Measurements from ENCODE around the gene CC2D1A. TPM values are rescaled to one million over a fixed set of nuclear protein-coding genes. Genes with fewer than 3 reads are reported as not detected.

The CC2D1A gene
- total RNA-seq, 1 donor from 2014 or later = 22.6 TPM

- no peaks in the 10 kb centered on the region for H4K20me1 ChIP-seq (ENCODE audit: insufficient read depth, low read length)
- no peaks in the 10 kb centered on the region for H3K9me3 ChIP-seq (ENCODE audit: insufficient read depth, low read depth, low read length)
- H3K36me3 ChIP-seq (ENCODE audit: insufficient read depth, low read length) = no peaks in the 10 kb centered on the region
- H3K27me3 ChIP-seq (ENCODE audit: insufficient read depth, low read length) = peaks cover 2% of the 10 kb centered on the region
- no peak overlapping the region for H3K4me3 ChIP-seq (ENCODE audit: insufficient read depth, low read depth, low read length)
- no peak overlapping the region for H3K27ac Mint-ChIP-seq (ENCODE audit: unreplicated experiment)
- no peaks in the 10 kb centered on the region for H3K9me3 Mint-ChIP-seq (ENCODE audit: unreplicated experiment)
- H3K27me3 Mint-ChIP-seq (ENCODE audit: low read depth, unreplicated experiment) = peaks cover 5% of the 10 kb centered on the region
- H3K36me3 Mint-ChIP-seq (ENCODE audit: low read depth, unreplicated experiment) = no peaks in the 10 kb centered on the region
- DNase-seq (ENCODE audit: low read depth) (no peak), FAIRE-seq (no peak)
- peaks cover 16% of the 10 kb centered on the region for H3K4me1 Mint-ChIP-seq (ENCODE audit: low read depth, unreplicated experiment)
- H3K9ac ChIP-seq (ENCODE audit: low read length) = no peak overlapping the region
- H2AFZ ChIP-seq (ENCODE audit: low read depth, low read length) = no peak overlapping the region
- H3K27ac ChIP-seq (ENCODE audit: low read depth, low read length) = no peak overlapping the region
- no peak overlapping the region for H3K4me3 Mint-ChIP-seq (ENCODE audit: unreplicated experiment)
- peaks cover 24% of the 10 kb centered on the region for H3K4me1 ChIP-seq (ENCODE audit: insufficient read depth, low read length)
- no peak overlapping the region for H3K4me2 ChIP-seq (ENCODE audit: low read length)
- no peak for TF ChIP-seq EZH2 (IDR thresholded peaks at IDR 0.05; ENCODE audit: insufficient read depth, low read length)
- no peaks in the 10 kb centered on the region for H3K79me2 ChIP-seq (ENCODE audit: insufficient read depth, low read length)
Measured at GRCh38 chr19:13882836-13883235, 23.2 kb upstream of the CC2D1A start.

- no peaks in the 10 kb centered on the region for H3K9me3 Mint-ChIP-seq (ENCODE audit: unreplicated experiment)
- Histone ChIP-seq H4K20me1 (ENCODE audit: insufficient read depth, low read length) (no peaks in the 10 kb centered on the region), H3K27me3 (ENCODE audit: insufficient read depth, low read length) (peaks cover 2% of the 10 kb centered on the region), H3K79me2 (ENCODE audit: insufficient read depth, low read length) (no peaks in the 10 kb centered on the region), H3K27ac (ENCODE audit: low read depth, low read length) (no peak overlapping the region), H3K4me2 (ENCODE audit: low read length) (no peak overlapping the region), H3K4me3 (ENCODE audit: insufficient read depth, low read depth, low read length) (no peak overlapping the region), H3K9me3 (ENCODE audit: insufficient read depth, low read depth, low read length) (no peaks in the 10 kb centered on the region), H3K9ac (ENCODE audit: low read length) (no peak overlapping the region), H2AFZ (ENCODE audit: low read depth, low read length) (no peak overlapping the region), H3K4me1 (ENCODE audit: insufficient read depth, low read length) (peaks cover 24% of the 10 kb centered on the region), H3K36me3 (ENCODE audit: insufficient read depth, low read length) (no peaks in the 10 kb centered on the region)
- no peak for DNase-seq (ENCODE audit: low read depth)
- H3K27me3 Mint-ChIP-seq (ENCODE audit: low read depth, unreplicated experiment) = peaks cover 5% of the 10 kb centered on the region
- H3K4me1 Mint-ChIP-seq (ENCODE audit: low read depth, unreplicated experiment) = peaks cover 16% of the 10 kb centered on the region
- H3K36me3 Mint-ChIP-seq (ENCODE audit: low read depth, unreplicated experiment) = no peaks in the 10 kb centered on the region
- no peak for FAIRE-seq
- H3K27ac Mint-ChIP-seq (ENCODE audit: unreplicated experiment) = peak overlapping the region; percentile 53
- TF ChIP-seq EZH2 (IDR thresholded peaks at IDR 0.05; ENCODE audit: insufficient read depth, low read length) = no peak
- TF ChIP-seq CTCF (IDR thresholded peaks at IDR 0.05; ENCODE audit: insufficient read depth, low read depth, low read length) = peak; percentile 11
- H3K4me3 Mint-ChIP-seq (ENCODE audit: unreplicated experiment) = peak overlapping the region; percentile 21
Measured at GRCh38 chr19:13883516-13884064, 22.4 kb upstream of the CC2D1A start.

- H3K4me3 ChIP-seq (ENCODE audit: insufficient read depth, low read depth, low read length) = no peak overlapping the region
- no peaks in the 10 kb centered on the region for H3K79me2 ChIP-seq (ENCODE audit: insufficient read depth, low read length)
- H3K27me3 Mint-ChIP-seq (ENCODE audit: low read depth, unreplicated experiment) = peaks cover 7% of the 10 kb centered on the region
- no peaks in the 10 kb centered on the region for H3K9me3 Mint-ChIP-seq (ENCODE audit: unreplicated experiment)
- no peak for FAIRE-seq
- H3K4me1 Mint-ChIP-seq (ENCODE audit: low read depth, unreplicated experiment) = peaks cover 16% of the 10 kb centered on the region
- no peak overlapping the region for H3K27ac Mint-ChIP-seq (ENCODE audit: unreplicated experiment)
- no peaks in the 10 kb centered on the region for H3K9me3 ChIP-seq (ENCODE audit: insufficient read depth, low read depth, low read length)
- H3K9ac ChIP-seq (ENCODE audit: low read length) = no peak overlapping the region
- no peaks in the 10 kb centered on the region for H3K36me3 Mint-ChIP-seq (ENCODE audit: low read depth, unreplicated experiment)
- H3K4me2 ChIP-seq (ENCODE audit: low read length) = no peak overlapping the region
- no peak overlapping the region for H2AFZ ChIP-seq (ENCODE audit: low read depth, low read length)
- DNase-seq (ENCODE audit: low read depth) = no peak
- H3K4me1 ChIP-seq (ENCODE audit: insufficient read depth, low read length) = peaks cover 24% of the 10 kb centered on the region
- no peaks in the 10 kb centered on the region for H4K20me1 ChIP-seq (ENCODE audit: insufficient read depth, low read length)
- H3K27me3 ChIP-seq (ENCODE audit: insufficient read depth, low read length) = peaks cover 2% of the 10 kb centered on the region
- H3K27ac ChIP-seq (ENCODE audit: low read depth, low read length) = no peak overlapping the region
- no peak overlapping the region for H3K4me3 Mint-ChIP-seq (ENCODE audit: unreplicated experiment)
- H3K36me3 ChIP-seq (ENCODE audit: insufficient read depth, low read length) = no peaks in the 10 kb centered on the region
- TF ChIP-seq EZH2 (IDR thresholded peaks at IDR 0.05; ENCODE audit: insufficient read depth, low read length) (no peak), CTCF (IDR thresholded peaks at IDR 0.05; ENCODE audit: insufficient read depth, low read depth, low read length) (no peak)
Measured at GRCh38 chr19:13884726-13885591, 21.0 kb upstream of the CC2D1A start.

Data from astrocyte (in vitro differentiated cells and primary cell).